Measurements from ENCODE around the gene ARTN. TPM values are rescaled to one million over a fixed set of nuclear protein-coding genes. Genes with fewer than 3 reads are reported as not detected.
A peak's percentile ranks its signal among the peaks of the same experiment; 100 is the strongest.

Gene ARTN
- total RNA-seq, 4 donors from 2014 or later: 0.48 to 2.7 (median 1.3) TPM; not detected in 1

DNA sequence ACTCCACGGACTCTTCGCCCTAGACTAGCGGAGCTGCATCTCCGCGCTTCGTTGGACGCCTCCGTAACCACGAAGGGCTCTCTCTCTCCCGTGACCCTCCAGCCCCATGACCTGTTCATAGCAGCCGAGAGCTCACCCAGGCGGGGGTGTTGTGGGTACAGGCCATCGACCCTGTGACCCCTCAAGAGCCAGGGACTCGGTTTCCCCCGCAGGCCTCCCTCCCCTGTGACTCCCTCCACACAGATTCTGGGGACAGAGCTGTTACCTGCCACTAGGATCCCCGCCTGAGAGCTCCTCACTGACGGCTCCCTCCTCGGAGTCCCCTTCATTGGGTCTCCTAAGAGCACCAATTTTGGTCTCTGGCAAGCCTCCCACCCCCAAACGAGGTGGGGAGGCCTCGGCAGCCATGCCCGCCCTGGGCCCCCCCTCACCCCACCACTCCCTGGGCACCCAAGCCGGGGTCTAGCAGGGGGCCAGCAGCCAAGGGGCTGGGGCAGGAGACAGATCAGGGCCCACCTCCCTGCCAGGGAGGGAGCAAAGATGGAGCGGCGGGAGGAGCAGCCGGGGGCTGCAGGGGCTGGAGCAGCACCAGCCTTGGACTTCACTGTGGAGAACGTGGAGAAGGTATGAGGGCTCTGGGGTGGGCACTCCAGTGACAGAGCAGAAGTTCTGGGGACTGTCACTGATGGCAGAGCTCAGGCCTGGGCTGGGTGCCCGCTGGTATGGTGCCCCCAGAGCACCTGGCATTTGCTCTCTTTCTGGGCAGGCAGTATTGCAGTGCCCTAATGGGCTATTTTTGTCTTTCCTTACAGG, 13.7 kb downstream of the ARTN start:
- intact Hi-C loops (cut with DNase I; ENCODE audit: low total_unique reads): no loop called here
- DNase-seq: peak in 1 of 2 donors; percentile 43
- Histone ChIP-seq H3K9me3 (no peaks in the 10 kb centered on the region), H3K27me3 (no peaks in the 10 kb centered on the region), H3K4me1 (peaks cover 0 to 15% of the 10 kb centered on the region in 2 donors), H3K36me3 (no peaks in the 10 kb centered on the region), H3K27ac (peak overlapping the region; percentile 92 to 95), H3K4me3 (peak overlapping the region; percentile 67 to 72)
- TF ChIP-seq POLR2A (IDR thresholded peaks at IDR 0.05): no peak
- TF ChIP-seq, protein P1, sequence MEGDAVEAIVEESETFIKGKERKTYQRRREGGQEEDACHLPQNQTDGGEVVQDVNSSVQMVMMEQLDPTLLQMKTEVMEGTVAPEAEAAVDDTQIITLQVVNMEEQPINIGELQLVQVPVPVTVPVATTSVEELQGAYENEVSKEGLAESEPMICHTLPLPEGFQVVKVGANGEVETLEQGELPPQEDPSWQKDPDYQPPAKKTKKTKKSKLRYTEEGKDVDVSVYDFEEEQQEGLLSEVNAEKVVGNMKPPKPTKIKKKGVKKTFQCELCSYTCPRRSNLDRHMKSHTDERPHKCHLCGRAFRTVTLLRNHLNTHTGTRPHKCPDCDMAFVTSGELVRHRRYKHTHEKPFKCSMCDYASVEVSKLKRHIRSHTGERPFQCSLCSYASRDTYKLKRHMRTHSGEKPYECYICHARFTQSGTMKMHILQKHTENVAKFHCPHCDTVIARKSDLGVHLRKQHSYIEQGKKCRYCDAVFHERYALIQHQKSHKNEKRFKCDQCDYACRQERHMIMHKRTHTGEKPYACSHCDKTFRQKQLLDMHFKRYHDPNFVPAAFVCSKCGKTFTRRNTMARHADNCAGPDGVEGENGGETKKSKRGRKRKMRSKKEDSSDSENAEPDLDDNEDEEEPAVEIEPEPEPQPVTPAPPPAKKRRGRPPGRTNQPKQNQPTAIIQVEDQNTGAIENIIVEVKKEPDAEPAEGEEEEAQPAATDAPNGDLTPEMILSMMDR (IDR thresholded peaks at IDR 0.05): no peak

DNA sequence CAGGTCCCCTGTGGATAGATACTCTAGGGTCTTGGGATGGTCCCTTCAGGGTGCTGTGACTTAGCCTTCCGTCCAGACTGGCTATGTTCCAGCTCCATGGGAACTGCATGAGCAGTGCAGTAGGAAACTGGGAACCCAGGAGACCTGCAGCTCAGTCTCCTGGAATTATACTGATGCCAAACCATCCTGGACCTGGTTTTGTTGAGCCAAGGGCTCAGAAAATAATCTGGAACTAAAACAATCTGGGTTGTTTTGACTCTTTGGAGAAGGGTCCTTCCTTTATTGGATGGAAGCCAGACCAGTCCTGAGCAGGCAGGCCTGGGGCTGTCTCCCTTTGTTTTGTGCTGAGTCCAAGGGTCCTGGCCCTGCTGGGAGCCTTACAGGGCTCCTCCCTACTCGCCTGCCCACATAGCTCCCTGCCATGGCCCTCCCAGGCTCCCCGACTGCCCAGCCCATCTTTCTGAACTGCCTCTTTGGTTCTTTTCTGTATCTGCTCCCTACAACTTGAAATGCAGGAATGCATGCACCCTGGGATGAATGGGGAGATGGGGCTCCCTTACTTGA, 14.4 kb downstream of the ARTN start:
- no peak overlapping the region for H3K27ac ChIP-seq
- TF ChIP-seq, protein P1 (IDR thresholded peaks at IDR 0.05): no peak
- TF ChIP-seq POLR2A (IDR thresholded peaks at IDR 0.05): no peak
- H3K27me3 ChIP-seq: no peaks in the 10 kb centered on the region
- H3K36me3 ChIP-seq: no peaks in the 10 kb centered on the region
- peaks cover 0 to 15% of the 10 kb centered on the region in 2 donors for H3K4me1 ChIP-seq
- intact Hi-C loops (cut with DNase I; ENCODE audit: low total_unique reads): no loop called here
- DNase-seq: no peak
- H3K4me3 ChIP-seq: peak overlapping the region; percentile 67 to 72
- H3K9me3 ChIP-seq: no peaks in the 10 kb centered on the region

DNA sequence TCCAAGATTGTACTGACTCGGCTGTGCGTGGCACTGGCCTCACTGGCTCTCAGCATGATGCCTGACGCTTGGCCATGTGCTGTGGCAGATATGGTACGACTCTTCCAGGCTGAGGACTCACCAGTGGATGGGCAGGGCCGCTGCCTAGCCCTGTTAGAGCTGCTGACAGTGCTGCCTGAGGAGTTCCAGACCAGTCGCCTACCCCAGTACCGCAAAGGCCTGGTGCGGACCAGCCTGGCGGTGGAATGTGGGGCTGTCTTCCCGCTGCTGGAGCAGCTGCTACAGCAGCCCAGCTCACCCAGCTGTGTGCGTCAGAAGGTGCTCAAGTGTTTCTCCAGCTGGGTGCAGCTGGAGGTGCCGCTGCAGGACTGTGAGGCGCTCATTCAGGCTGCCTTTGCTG, 16.1 kb downstream of the ARTN start:
- H3K4me1 ChIP-seq: peaks cover 0 to 15% of the 10 kb centered on the region in 2 donors
- intact Hi-C loops (cut with DNase I; ENCODE audit: low total_unique reads): no loop called here

DNA sequence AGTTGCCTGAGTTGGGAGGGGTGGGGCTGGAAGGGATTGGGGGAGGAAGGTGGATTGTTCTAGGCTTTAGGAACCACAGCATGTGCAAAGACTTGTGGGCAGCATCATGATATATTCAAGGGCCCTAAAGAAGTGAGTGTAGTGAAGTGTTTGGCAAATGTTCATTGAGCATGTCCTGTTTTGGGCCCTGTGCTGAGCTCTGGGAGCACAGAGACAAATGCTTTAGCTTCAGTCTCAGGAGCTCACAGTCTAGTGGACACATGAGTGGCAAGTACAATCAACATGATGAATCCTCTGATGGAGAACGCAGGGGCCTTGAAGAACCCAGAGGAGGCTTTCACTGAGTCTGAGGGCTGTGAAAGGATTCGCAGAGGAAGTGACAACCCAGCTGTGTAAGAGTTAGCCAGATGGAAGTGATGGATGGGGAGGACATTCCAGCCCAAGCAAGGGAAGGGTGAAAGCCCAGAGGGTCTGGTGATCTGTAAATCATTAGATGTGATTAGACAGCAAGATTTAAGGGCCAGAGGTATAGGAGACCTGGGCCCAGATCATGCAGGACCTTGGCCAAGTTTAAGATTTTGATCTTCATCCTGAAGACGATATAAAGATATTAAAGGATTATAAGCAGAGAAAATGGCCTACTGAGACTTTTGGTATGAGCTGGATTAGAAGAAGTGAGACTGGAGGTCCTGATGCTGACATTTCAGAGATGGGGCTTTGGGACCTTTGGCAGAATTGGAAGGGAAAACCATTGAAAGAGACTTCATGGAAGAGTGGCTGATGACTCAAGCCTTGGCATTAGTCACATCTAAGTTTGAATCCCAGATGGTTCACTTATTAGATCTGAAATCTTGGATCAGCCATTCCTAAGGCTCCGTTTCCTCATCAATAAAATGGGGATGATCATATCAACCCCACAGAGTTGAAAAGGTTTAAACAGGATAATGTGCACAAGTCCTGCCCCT, 17.7 kb downstream of the ARTN start:
- Histone ChIP-seq H3K27ac (no peak overlapping the region), H3K27me3 (no peaks in the 10 kb centered on the region), H3K4me1 (peaks cover 0 to 15% of the 10 kb centered on the region in 2 donors), H3K9me3 (no peaks in the 10 kb centered on the region), H3K36me3 (no peaks in the 10 kb centered on the region), H3K4me3 (no peak overlapping the region)
- intact Hi-C loops (cut with DNase I; ENCODE audit: low total_unique reads): no loop called here
- TF ChIP-seq, protein P1 (IDR thresholded peaks at IDR 0.05): no peak
- no peak for TF ChIP-seq POLR2A (IDR thresholded peaks at IDR 0.05)
- DNase-seq: no peak

More for the DNA sequence above, 16.1 kb downstream of the ARTN start:
- Histone ChIP-seq H3K36me3 (no peaks in the 10 kb centered on the region), H3K27me3 (no peaks in the 10 kb centered on the region), H3K9me3 (no peaks in the 10 kb centered on the region), H3K4me3 (no peak overlapping the region), H3K27ac (no peak overlapping the region)
- no peak for DNase-seq
- no peak for TF ChIP-seq POLR2A (IDR thresholded peaks at IDR 0.05)
- TF ChIP-seq, protein P1 (IDR thresholded peaks at IDR 0.05): no peak

Measured in uterus (tissue), 4 donors.